ENCODE measurements around the gene SOX11. TPM values are rescaled to one million over a fixed set of nuclear protein-coding genes. Genes with fewer than 3 reads are reported as not detected.

The SOX11 gene
- total and polyA plus RNA-seq, 2 donors (not counting 1 experiment from before 2014, with no cell fraction given) = 0.01 TPM; not detected in 1

DNA sequence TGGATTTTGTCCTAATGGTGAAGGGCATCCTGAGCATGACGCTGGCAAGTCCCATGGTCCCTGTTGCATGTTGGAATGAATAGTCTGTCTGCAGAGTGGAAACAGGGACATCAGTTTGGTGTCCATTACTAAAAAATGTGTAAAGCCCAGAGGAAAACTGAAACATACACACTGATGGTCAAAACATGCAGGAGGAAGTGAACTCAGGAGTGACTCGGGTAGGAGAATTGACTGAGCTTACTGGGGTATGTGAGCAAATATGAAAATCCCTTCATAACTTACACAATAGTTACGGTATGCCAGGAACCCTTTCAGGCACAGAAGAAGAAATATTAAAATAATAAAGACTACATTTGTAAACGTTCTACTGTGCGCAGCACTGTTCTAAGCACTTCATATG is 5.6 kb upstream of the SOX11 start:
- peaks cover 40% of the 10 kb centered on the region for H3K27me3 Mint-ChIP-seq
- 84% methylated on average over 1 of the region's 5 CpGs for WGBS (ENCODE audit: insufficient coverage)

DNA sequence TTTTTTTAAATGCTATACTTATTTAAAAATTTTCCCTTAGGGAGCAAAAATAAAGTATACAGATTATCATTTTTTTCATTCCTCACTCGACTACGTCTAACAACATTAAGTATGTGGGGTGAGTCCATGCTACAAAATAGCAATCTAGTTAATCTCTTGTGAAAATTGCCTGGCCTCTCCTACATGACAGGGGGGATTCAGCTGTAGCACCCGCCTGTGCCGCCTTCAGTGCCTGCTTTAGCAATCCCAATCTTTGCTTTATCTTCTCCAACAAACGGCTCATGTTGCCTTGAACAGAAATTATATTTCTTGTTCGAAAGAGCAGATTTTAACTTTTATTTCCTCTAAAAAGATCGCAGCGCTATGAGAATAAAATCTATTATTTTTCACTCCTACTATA is 2.4 kb upstream of the SOX11 start:
- Mint-ChIP-seq H3K27me3 (peaks cover 43% of the 10 kb centered on the region), H3K4me3 (no peak overlapping the region), H3K27ac (no peak overlapping the region), H3K9me3 (ENCODE audit: insufficient read depth) (no peaks in the 10 kb centered on the region), H3K4me1 (peaks cover 6% of the 10 kb centered on the region)
- Histone ChIP-seq H4K20me1 (ENCODE audit: control insufficient read depth, insufficient read depth, low read length, poor library complexity, severe bottlenecking) (no peaks in the 10 kb centered on the region), H3K4me2 (replicated peaks; ENCODE audit: low read depth, low read length, poor library complexity, severe bottlenecking) (no peak overlapping the region), H3K9ac (ENCODE audit: low read length) (no peak overlapping the region), H3K27me3 (replicated peaks in 1 of 4; ENCODE audit: control extremely low read depth in 1 of 4, control insufficient read depth in 3 of 4, insufficient read depth in 4 of 4, low read length in 3 of 4) (peaks cover 0 to 17% (median 7%) of the 10 kb centered on the region in 4 experiments), H3K9me3 (ENCODE audit: control extremely low read depth in 1 of 3, control insufficient read depth in 2 of 3, insufficient read depth in 1 of 3, low read length in 2 of 3) (peaks cover 0 to 16% (median 0%) of the 10 kb centered on the region in 3 donors), H2AFZ (ENCODE audit: insufficient read depth, low read depth, low read length, poor library complexity, severe bottlenecking) (no peak overlapping the region), H3K79me2 (ENCODE audit: control insufficient read depth, insufficient read depth, low read length) (no peaks in the 10 kb centered on the region), H3K27ac (ENCODE audit: low read length in 2 of 2) (no peak overlapping the region), H3K4me3 (ENCODE audit: control extremely low read depth in 1 of 5, extremely low read depth in 1 of 5, insufficient read depth in 1 of 5, low read depth in 2 of 5, low read length in 4 of 5) (no peak overlapping the region), H3K36me3 (replicated peaks in 1 of 2; ENCODE audit: control extremely low read depth in 1 of 2, control insufficient read depth in 1 of 2, extremely low read depth in 1 of 2, insufficient read depth in 2 of 2, low read length in 1 of 2) (no peaks in the 10 kb centered on the region), H3K4me1 (ENCODE audit: control insufficient read depth in 2 of 2, insufficient read depth in 2 of 2, low read length in 2 of 2) (peaks cover 7 to 9% of the 10 kb centered on the region in 2 donors)
- TF ChIP-seq, protein P1, sequence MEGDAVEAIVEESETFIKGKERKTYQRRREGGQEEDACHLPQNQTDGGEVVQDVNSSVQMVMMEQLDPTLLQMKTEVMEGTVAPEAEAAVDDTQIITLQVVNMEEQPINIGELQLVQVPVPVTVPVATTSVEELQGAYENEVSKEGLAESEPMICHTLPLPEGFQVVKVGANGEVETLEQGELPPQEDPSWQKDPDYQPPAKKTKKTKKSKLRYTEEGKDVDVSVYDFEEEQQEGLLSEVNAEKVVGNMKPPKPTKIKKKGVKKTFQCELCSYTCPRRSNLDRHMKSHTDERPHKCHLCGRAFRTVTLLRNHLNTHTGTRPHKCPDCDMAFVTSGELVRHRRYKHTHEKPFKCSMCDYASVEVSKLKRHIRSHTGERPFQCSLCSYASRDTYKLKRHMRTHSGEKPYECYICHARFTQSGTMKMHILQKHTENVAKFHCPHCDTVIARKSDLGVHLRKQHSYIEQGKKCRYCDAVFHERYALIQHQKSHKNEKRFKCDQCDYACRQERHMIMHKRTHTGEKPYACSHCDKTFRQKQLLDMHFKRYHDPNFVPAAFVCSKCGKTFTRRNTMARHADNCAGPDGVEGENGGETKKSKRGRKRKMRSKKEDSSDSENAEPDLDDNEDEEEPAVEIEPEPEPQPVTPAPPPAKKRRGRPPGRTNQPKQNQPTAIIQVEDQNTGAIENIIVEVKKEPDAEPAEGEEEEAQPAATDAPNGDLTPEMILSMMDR (IDR thresholded peaks at IDR 0.05) = no peak
- no peak for TF ChIP-seq EZH2 (IDR thresholded peaks at IDR 0.05; ENCODE audit: borderline replicate concordance, insufficient read depth, low read depth, low read length, poor library complexity, severe bottlenecking)
- POLR2A ChIA-PET = no interaction called here
- ATAC-seq (ENCODE audit: low read depth) = no peak
- intact Hi-C loops (cut with micrococcal nuclease) = no loop called here
- CTCF ChIA-PET = no interaction called here
- no peak for DNase-seq
- 78% methylated on average over 6 of the region's 8 CpGs for WGBS (ENCODE audit: insufficient coverage)

More for the DNA sequence above, 5.6 kb upstream of the SOX11 start:
- Histone ChIP-seq H3K9ac (ENCODE audit: low read length) (no peak overlapping the region), H2AFZ (ENCODE audit: insufficient read depth, low read depth, low read length, poor library complexity, severe bottlenecking) (no peak overlapping the region), H3K9me3 (ENCODE audit: control extremely low read depth in 1 of 3, control insufficient read depth in 2 of 3, insufficient read depth in 1 of 3, low read length in 2 of 3) (peaks cover 0 to 7% (median 0%) of the 10 kb centered on the region in 3 donors), H3K4me2 (replicated peaks; ENCODE audit: low read depth, low read length, poor library complexity, severe bottlenecking) (no peak overlapping the region), H3K27ac (ENCODE audit: low read length in 2 of 2) (no peak overlapping the region), H3K4me1 (ENCODE audit: control insufficient read depth in 2 of 2, insufficient read depth in 2 of 2, low read length in 2 of 2) (no peaks in the 10 kb centered on the region), H3K36me3 (replicated peaks in 1 of 2; ENCODE audit: control extremely low read depth in 1 of 2, control insufficient read depth in 1 of 2, extremely low read depth in 1 of 2, insufficient read depth in 2 of 2, low read length in 1 of 2) (no peaks in the 10 kb centered on the region), H4K20me1 (ENCODE audit: control insufficient read depth, insufficient read depth, low read length, poor library complexity, severe bottlenecking) (no peaks in the 10 kb centered on the region), H3K27me3 (replicated peaks in 1 of 4; ENCODE audit: control extremely low read depth in 1 of 4, control insufficient read depth in 3 of 4, insufficient read depth in 4 of 4, low read length in 3 of 4) (peaks cover 0 to 3% (median 0%) of the 10 kb centered on the region in 4 experiments), H3K4me3 (ENCODE audit: control extremely low read depth in 1 of 5, extremely low read depth in 1 of 5, insufficient read depth in 1 of 5, low read depth in 2 of 5, low read length in 4 of 5) (no peak overlapping the region), H3K79me2 (ENCODE audit: control insufficient read depth, insufficient read depth, low read length) (no peaks in the 10 kb centered on the region)
- POLR2A ChIA-PET = no interaction called here
- no peaks in the 10 kb centered on the region for H3K9me3 Mint-ChIP-seq (ENCODE audit: insufficient read depth)
- intact Hi-C loops (cut with micrococcal nuclease) = no loop called here
- TF ChIP-seq, protein P1 (IDR thresholded peaks at IDR 0.05) = no peak
- no peak for TF ChIP-seq EZH2 (IDR thresholded peaks at IDR 0.05; ENCODE audit: borderline replicate concordance, insufficient read depth, low read depth, low read length, poor library complexity, severe bottlenecking)
- ATAC-seq (ENCODE audit: low read depth) (no peak), DNase-seq (no peak)
- H3K4me1 Mint-ChIP-seq = peaks cover 2% of the 10 kb centered on the region
- H3K4me3 Mint-ChIP-seq = no peak overlapping the region
- H3K27ac Mint-ChIP-seq = no peak overlapping the region
- CTCF ChIA-PET = no interaction called here
